Measurements from ENCODE around the gene AGTRAP. TPM values are rescaled to one million over a fixed set of nuclear protein-coding genes. Genes with fewer than 3 reads are reported as not detected.

Gene AGTRAP
- total and polyA plus RNA-seq, 2 of the 8 experiments (the other 6 are each of a cell fraction or from before 2014, with no cell fraction given) = 69.7 to 192 TPM

DNA sequence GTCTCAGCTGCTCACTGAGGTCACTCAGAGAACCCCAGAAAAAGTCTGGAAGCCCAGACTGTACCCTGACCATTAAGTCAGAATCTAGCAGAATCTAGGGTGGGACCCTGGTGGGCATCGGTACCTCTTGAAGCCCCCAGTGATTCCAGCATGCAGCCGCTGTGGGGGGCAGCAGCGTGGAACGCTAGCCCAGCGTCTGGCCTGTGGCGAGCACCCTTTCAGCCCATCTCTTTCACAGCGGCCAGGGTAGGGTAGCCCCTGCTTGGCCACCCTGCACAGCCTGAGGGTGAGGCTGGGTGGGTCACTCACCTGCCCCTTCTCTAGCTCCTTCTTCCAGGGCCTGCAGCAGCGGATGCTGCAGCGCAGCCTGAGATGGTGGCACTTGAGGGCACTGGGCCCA lies 42.4 kb downstream of the AGTRAP start:
- no peak overlapping the region for H2BK15ac ChIP-seq (ENCODE audit: low read length)
- H4K5ac ChIP-seq (ENCODE audit: insufficient read length, low read depth, low read length) = no peak overlapping the region
- FAIRE-seq (no peak), DNase-seq (ENCODE audit: low read depth in 1 of 2, low spot score in 2 of 2) (no peak)
- no peak overlapping the region for H2BK120ac ChIP-seq (replicated peaks; ENCODE audit: low read depth, low read length)
- H3K4me2 ChIP-seq (ENCODE audit: insufficient read depth in 1 of 2, low read depth in 2 of 2, low read length in 2 of 2) = no peak overlapping the region
- no peak overlapping the region for H2BK12ac ChIP-seq (ENCODE audit: low read depth, low read length)
- WGBS, 2 experiments (ENCODE audit: extremely low coverage in 1 of 2, insufficient coverage in 1 of 2, insufficient read length in 1 of 2, insufficient replicate concordance in 2 of 2, low coverage in 1 of 2, low lambda C conversion rate in 2 of 2, missing lambda C conversion rate in 1 of 2) = 87% methylated on average over 9 of the region's 9 CpGs; no CpG with 5 or more reads in 1 of the 2 experiments
- H3K27ac ChIP-seq (ENCODE audit: low read depth, low read length) = no peak overlapping the region
- no peak for TF ChIP-seq CHD2 (IDR thresholded peaks at IDR 0.05; ENCODE audit: low read length)
- no peak overlapping the region for H3K56ac ChIP-seq (replicated peaks; ENCODE audit: insufficient read length, low read depth, low read length)
- no peak overlapping the region for H2BK20ac ChIP-seq (ENCODE audit: low read length)
- no peak overlapping the region for H3K9ac ChIP-seq (replicated peaks in 1 of 4; ENCODE audit: extremely low read depth in 1 of 4, low read depth in 3 of 4, low read length in 3 of 4)
- H3K27me3 ChIP-seq (replicated peaks in 1 of 4; ENCODE audit: control insufficient read depth in 3 of 4, extremely low read depth in 1 of 4, insufficient read depth in 3 of 4, low read length in 3 of 4) = no peaks in the 10 kb centered on the region
- no peaks in the 10 kb centered on the region for H3K79me1 ChIP-seq (ENCODE audit: low read depth, low read length)
- no peak overlapping the region for H4K91ac ChIP-seq (replicated peaks; ENCODE audit: insufficient read length, low read length)
- H3K4me3 ChIP-seq (ENCODE audit: extremely low read depth in 1 of 4, insufficient read depth in 2 of 4, low read depth in 3 of 4, low read length in 4 of 4) = no peak overlapping the region
- H3K79me2 ChIP-seq (ENCODE audit: control insufficient read depth in 1 of 2, insufficient read depth in 2 of 2, low read length in 2 of 2) = no peaks in the 10 kb centered on the region
- no peak overlapping the region for H3K14ac ChIP-seq (ENCODE audit: insufficient read length)
- no peak overlapping the region for H3K18ac ChIP-seq (ENCODE audit: extremely low read depth, low read length)
- no peak overlapping the region for H2AFZ ChIP-seq (ENCODE audit: low read length)
- no peaks in the 10 kb centered on the region for H3K9me3 ChIP-seq (ENCODE audit: insufficient read depth in 2 of 2, low read depth in 1 of 2, low read length in 1 of 2)
- no peak overlapping the region for H3K4ac ChIP-seq (replicated peaks; ENCODE audit: insufficient read length, low read depth, low read length)
- H3K23me2 ChIP-seq (ENCODE audit: low read depth, low read length) = no peaks in the 10 kb centered on the region
- POLR2A ChIA-PET (ENCODE audit: partially characterized antibody) = interaction anchor here (0.9 to 1.5 kb wide), 2 partner anchors 9 to 28 kb away, joined by 4 to 5 read pairs; partner anchors contain the start of genes CLCN6 and MTHFR
- no peak overlapping the region for H4K8ac ChIP-seq (ENCODE audit: extremely low read depth, insufficient read depth, low read length)
- H2AK5ac ChIP-seq (ENCODE audit: low read depth, low read length) = no peak overlapping the region
- no peaks in the 10 kb centered on the region for H3K36me3 ChIP-seq (ENCODE audit: control insufficient read depth in 2 of 4, insufficient read depth in 4 of 4, low read length in 3 of 4)
- CTCF ChIA-PET (ENCODE audit: partially characterized antibody) = interaction anchor here (0.9 to 2.9 kb wide), 3 partner anchors 12 to 135 kb away, joined by 3 to 8 read pairs (median 3); no protein-coding TSS in a partner anchor
- no peaks in the 10 kb centered on the region for H4K20me1 ChIP-seq (replicated peaks in 1 of 2; ENCODE audit: control insufficient read depth in 1 of 2, insufficient read depth in 2 of 2, low read length in 2 of 2)
- no peaks in the 10 kb centered on the region; a peak in 1 of 7 replicates for H3K4me1 ChIP-seq (replicated peaks in 1 of 4; ENCODE audit: control insufficient read depth in 3 of 4, insufficient read depth in 4 of 4, low read length in 3 of 4)
- no peak overlapping the region for H2BK5ac ChIP-seq (ENCODE audit: low read depth, low read length)
- no peak overlapping the region for H3K23ac ChIP-seq (ENCODE audit: insufficient read length)

All from H1 (cell line).